HG03439 (cell line): ENCODE measurements around the gene IL11.
A peak's percentile ranks its signal among the peaks of the same experiment; 100 is the strongest.
"Not testable (repeated sequence)": the region's sequence is repeated elsewhere in the genome, so short reads cannot be mapped to it uniquely, and the experiment has no call there.

Experiments
- ATAC-seq: cut with Tn5 transposase; IDR thresholded peaks from one replicate; pipeline ENCODE4 v1.9.1; 2021; ENCODE audit warnings: mild to moderate bottlenecking, moderate library complexity; ENCODE audit not compliant: unreplicated experiment

Gene IL11

DNA sequence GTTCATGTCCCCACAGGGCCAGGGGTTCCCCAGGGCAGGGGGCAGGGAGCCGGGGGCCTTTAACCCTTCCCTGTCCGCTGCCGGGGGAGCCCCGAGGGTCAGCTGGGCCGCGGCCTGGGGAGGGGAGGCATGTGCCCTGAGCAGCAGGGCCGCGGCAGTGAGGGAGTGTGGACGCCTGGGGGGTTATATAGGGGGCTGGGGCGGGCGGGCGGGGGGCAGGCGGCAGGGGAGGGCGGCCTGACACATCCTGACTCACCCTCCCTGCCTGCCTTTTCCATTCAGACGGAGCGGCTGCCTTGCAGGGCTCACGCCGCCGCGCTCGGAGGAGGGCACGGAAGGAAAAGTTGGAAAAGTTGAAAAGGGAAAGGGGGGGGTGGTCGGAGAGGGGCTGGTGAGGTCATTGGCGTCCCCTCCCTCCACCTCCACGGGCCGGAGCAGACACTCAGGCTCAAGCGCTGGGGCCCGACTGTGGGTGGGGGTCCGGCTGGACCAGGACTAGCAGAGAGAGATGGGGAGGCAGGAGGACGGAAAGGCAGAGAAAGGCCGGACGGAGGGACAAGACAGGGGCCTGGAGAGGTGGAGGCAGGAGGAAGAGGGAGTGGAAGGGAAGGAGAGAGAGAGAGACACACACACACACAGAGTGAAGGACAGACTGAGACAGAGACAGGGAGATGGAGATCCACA, at the start of gene IL11:
Gene IL11 (minus strand): TSS at position 159 of the 684 bp plus-strand sequence. CDS start 153 bp downstream, at position 6.
- ATAC-seq = no peak

DNA sequence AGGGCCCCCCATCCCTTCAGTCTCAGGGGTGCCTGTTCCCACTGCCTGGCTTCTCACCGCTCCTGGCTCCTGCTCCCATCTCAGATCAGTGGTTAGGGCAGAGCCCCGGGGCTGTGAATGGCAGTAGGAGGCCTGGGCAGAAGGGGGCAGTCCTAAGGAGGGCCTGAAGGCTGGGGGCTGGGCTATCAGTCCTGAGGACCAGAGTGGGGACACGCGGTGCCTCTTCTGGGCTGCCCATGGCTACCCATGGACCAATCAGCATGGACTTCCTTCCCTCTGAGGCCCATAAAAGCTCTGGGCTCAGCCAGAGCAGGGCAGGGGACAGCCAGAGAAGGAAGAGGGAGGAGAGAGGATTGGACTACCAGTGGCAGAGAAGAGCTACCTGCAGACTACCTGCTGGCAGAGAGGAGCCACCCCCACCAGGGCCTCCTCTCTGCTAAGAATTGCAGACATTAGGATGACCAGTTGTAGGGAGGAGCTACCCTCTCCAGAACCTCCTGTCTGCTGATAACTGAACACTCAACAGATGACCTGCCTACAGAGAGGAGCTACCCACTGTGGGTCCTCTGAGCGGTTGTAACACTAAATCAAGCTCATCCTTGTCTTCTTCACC, 49.5 kb upstream of the IL11 start:
- ATAC-seq = no peak

DNA sequence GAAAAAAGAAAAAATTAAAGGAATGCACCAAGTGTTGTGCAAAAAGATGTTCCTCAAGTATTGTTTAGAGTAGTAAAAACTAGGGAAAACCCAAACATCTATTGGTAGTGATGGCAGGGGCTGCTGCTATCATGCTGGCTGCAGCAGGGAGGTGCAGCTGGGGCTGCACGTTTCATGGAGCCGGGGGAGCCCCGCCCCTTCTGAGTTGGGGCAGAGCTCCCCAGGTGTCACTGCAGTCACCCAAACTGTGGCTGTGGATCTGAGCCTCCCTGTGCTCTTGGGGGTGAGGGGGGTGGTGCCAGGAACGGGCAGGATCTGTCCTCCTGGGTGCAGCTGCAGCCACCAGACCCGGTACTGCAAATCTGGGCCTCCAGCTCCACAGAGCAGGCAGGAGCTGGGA, 48.8 kb upstream of the IL11 start:
- ATAC-seq = no peak

DNA sequence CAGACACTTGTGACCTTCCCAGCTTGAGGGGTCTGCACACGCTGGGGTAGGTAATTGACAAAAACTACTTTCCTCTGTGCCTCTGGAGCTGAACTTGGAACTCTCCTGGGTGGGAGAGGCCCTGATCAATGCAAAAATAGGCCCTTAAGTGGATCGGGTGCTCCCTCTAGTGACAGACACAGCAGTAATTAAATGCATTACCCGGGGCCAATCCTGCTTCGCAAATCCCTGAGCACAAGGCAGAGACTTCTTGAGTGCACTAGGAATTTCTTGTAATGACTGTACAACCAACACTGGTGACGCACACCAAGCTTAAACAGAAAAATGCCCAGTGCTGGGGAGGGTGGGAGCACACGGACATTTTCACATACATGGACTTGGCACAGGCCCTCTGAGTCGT, 47.9 kb upstream of the IL11 start:
- no peak for ATAC-seq

DNA sequence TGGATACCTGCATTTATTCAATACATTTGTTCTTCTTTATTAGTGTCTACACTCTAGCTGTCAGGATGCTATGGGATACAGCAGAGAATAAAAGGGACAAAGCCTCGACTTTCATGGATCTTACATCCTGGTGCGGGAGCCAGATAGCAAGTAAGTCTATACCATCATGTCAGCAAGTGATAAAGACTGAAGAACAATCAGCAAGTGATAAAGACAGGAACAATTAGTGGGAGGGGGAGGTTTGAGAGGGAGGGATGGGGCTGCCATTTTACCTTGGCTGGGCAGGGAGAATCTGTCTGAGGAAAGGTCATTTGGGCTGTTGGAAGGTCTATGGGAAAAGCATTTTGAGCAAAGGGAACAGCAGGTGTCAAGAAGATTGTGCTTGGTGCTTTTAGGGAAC, 39.9 kb upstream of the IL11 start:
- ATAC-seq = no peak

DNA sequence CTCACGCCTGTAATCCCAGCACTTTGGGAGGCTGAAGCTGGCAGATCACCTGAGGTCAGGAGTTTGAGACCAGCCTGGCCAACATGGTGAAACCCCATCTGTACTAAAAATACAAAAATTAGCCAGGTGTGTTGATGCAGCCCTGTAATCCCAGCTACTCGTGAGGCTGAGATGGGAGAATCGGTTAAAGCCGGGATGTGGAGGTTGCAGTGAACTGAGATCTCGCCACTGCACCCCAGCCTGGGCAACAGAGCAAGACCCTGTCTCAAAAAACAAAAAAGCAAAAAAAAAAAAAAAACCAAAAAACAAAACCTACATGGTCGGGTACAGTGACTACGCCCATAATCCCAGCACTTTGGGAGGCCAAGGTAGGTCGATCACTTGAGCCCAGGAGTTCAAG, 38.9 kb upstream of the IL11 start:
- not testable (repeated sequence) for ATAC-seq

DNA sequence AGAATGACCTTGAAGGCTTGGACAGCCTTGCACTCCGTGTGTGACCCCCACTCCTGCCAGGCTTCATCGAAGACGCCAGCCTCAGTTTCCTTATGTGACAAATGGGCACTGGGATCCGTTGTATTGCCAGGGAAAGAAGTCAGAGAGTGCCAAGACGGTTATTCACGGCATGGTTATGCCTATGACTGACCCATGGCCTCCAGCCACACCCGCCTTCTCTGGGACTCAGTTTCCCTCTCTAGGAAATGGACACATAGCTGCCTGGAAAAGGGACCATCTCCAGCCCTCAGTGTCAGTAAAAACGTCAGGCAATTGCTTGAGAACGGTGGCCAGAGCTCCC, 38.2 kb upstream of the IL11 start:
- ATAC-seq = no peak

DNA sequence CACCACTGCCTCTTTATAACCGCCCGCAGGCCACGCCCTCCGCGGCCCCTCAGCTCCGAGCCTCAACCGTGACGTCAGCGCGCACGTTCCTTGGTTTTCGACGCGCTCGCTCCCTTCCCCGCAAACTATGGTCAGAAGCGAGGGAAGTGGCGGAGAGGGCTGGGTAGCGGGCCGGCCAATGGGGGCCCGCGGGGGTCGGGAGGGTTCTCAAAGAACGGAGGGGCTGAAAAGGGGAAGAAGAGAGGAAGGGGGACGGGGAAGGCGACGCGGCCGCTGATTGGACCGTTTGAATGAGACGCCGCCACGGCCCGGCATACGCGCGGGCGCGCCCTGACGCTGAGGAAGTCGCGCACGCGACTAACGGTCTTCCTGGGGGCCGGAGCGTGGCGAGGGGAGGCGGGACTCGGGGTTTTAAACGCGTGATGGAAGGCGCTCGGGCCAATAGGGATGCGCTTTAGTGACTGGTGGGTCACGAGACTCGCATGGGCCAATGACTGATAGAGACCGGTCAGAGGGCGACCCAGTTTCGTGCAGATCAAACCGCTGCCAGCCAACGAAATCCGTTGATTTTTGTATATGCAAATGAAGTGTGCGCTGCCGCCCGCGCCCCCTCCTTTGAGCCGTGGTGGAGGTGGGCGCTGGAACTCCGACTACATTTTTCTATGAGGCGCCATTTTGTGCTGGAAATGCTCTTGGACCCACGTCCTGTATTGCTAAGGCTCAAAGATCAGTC, 37.7 kb upstream of the IL11 start:
- ATAC-seq = peak; percentile 84

DNA sequence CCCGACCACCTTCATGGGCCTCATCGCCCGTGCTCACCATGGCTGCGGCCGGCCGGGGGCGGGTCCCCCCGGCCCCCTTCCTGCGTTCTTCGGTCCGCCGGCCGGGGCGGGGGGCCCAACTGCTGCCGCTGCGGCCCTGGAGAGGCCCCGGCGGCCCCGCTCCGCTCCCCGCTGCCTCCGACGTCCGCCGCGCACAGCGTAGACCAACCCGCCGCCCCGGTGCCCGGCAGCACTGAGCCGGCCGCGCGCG, 37.2 kb upstream of the IL11 start, which contains the start of gene UBE2S:
Gene UBE2S (minus strand): TSS at position 239 of the 250 bp plus-strand sequence. CDS start 199 bp downstream, at position 40.
- not testable (repeated sequence) for ATAC-seq

DNA sequence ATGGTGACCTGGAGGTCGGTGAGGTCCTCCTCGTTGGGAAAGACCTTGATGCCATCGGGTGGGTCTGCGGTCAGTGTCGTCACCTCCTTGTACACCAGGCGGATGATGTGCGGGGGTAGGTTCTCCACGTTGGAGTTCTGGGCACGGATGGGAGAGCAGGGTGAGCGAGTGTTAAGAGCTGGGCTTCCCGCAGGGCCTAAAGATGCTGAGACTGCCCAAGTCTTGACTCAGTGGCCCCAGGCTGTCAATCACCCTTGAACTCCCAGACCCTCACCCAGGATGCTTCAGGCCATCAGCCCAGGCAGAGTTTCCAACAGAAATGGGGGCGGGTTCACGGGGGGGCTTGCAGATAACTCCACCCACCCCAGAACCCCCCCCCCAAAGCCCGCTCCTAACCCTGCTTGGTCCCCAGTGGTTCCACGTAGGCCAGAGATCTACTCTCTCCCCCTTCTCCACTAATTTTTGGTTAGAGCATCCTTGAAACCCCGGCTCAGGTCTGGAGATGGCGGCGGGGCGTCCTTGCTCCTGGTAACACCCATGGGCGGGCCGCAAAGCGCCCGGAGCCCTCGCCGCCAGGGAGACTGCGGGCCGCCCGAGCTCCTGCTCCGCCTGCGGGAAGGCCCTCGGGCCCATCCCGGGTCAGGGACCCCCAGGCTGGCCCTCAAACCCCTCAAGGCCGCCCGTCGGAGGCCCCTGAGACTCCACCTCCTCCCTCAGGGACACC, 36.7 kb upstream of the IL11 start:
- no peak for ATAC-seq

DNA sequence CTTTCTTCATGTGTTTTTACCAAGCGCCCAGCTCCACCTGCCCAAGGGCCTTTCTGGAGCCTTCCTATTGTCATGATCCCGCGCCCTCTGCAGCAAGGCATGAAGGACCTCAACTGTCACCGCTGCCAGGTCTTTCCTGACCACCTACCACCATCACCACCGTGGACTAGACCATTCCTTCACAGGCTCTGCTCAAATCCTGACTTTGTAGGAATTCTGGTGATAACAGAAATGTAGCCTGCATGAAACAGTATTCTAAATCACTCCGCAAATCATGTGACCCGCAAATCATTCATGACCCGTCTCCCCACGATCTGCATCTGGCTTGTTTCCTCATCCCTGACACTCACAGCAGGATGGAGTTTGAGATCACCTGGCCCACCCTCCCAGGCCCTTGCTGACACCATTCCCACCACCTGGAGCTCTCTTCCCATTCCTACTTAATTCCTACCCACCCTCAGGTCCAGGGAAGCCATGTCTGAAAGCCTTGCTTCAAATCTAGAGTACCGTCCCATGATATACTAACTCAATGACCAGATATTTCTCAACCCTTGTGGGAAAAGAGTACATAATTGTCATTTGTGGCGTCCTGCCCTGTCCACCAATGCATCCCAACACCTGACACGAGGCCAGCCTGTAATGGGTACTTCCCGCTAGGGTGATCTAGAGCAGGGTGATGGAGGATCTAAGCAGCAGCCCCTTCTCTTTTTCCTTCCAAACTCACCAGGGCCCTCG, 36.0 kb upstream of the IL11 start:
- no peak for ATAC-seq

DNA sequence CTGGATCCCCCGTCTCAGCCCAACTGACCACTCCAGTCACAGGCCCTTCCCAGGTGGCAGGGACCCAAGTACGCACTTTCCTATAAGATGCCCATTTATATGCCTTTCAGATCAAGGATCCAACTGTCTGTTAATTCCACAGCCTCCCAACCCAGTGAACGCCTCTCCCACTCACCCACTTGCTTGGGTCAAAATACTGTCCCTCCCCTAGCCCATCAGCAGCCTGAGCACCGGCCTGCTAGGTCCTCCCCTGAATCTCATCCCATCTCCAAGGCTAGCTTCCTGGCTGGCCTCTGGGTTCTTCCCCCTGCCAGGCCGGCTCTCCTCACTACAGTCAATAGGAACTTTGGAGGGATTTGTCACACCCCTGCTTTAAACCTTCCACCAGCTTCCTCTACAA, 35.4 kb upstream of the IL11 start:
- ATAC-seq = no peak

DNA sequence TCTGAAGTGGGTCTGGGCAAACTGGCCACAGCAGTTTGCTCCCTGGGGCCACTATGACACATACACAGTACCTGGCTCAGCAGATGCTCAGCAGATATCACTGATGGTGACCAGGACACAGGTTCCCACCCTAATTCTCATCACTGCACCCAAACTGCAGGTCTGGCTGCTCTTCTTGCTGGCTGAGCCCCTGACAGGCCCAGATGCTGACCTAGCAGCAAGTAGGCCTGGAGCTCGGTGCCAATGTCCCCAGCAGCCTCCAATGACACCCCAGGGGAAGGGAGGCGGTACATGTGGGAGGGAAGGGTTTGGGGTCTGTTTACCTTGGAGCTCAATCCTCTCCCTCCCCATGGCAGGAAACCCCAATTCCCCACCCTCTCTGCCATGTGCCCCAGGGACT, 32.2 kb upstream of the IL11 start:
- no peak for ATAC-seq

DNA sequence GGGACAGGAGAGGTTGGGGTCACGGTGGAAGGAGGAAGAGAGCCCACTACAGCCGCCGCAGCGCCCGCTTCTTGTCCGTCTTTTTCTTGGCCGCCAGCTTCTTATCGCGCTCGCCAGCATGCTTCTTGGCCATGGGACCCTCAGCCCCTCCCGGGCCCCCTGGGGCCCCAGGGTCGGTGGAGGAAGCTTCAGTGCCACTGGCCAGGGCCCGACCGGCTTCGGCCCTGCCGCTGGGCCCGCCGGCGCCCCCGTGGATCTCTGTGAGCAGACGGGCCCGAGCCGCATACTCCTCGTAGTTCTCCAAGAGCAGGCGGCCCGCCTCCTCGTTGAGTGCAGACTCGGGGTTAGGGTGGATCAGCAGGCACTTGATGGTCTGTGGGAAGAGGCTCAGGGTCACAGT, 31.1 kb upstream of the IL11 start:
- ATAC-seq = not testable (repeated sequence)

DNA sequence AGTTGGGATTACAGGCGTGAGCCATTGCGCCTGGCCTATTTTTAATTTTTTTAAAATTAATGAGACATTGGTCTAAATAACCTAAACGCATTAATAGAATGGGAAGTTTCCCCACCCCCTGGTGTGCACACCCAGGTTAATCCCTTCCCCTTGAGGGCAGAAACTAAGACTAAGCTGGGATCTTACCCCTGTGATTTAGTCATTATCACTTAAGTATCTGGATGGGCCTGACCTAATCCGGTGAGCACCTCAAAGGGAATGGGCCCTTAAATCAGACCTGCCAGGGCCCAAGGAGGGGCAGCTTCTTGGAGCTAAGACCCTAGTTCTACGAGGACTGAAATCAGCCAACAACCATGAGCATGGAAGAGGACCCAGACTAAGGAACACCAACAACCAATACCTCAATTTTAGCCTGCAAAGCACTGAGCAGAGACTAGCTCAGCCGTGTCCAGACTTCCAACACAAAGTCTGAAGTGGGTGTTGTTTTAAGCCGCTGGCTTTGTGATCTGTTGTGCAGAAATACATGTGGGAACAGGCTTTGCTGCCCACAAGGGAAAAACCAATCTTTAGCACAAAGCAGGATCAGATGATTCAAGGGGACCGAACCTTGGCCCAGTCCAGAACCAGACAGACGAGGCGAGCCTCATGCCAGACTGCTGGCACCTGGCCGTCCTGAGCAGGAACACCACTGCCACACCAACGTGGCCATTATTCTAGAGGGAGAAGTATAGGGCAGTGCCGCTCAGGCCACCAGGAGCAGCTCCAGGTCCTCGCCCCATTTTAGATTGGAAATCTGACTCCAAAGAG, 30.2 kb upstream of the IL11 start:
- no peak for ATAC-seq

DNA sequence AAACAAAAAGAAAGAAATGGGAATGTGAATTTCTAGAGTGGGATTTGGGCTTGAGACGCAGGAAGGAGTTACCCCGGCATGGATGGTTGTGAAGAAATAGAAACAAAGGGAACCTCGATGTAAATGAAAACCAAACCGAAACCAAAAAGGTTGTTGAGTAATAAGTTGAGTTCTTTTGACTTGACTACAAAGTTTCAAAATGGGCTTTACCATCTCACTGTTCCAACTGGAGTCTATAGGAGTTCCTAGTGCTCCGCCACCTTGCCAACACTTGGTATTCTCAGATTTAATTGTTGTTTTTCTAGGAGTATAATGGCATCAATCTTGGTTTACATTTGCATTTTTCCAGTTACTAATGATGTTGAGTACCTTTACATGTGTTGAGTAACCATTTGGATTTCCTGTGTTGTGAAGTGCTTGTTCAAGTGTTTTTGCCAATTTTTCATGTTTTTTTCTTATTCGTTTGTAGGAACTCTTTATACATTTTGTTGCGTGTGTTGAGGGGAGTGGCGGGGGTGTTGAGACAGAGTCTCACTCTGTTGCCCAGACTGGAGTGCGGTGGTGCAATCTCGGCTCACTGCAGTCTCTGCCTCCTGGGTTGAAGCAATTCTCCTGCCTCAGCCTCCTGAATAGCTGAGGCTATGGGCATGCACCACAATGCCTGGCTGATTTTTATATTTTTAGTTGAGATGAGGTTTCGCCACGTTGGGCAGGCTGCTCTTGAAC, 28.1 kb upstream of the IL11 start:
- ATAC-seq = no peak

DNA sequence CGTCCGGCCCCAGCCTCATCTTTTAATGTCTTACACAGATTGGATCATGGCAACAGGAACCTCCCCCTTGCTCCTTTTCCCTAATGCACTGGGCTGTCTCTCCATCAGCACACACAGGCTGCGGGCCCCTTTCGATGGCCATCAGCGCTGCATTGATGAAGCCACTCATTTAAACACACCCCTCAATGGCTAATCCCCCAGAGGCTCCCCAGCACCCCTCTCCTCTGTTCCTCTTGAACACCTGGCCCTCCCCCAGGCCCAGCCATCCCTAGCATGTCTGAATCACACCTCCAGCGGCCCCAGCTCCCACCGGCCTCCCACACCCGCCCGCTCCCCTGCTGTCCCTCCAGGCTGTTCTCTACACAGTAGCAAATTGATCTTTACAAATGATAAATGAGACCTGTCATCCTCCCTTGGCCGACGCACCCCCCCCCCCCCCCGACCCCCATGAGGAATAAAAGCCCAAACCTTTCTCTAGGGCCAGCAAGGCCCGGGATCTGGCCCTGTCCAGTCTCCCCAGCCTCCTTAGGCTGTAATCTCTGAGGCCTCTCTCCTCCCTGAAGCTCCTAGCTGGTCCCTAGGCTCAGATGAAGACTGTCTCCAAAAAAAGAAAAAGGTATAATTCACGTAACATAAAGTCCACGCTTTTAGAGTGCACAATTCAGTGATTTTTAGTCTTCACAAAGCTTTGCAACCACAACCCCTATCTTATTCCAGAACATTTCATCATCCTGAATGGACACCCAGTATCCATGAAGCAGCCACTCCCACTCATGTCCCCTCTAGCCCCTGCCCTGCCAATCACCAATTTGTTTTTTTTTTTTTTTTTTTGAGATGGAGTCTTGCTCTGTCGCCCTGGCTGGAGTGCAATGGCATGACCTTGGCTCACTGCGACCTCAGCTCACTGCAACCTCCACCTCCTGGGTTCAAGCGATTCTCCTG, 22.8 kb upstream of the IL11 start:
- no peak for ATAC-seq
